RCC 7860 (cell line): ENCODE measurements around the gene NLGN1.

ENCODE experiments used
- DNase-seq: peaks from one replicate; pipeline ENCODE4 v3.0.0-alpha.2; 2015; ENCODE audit warnings: low spot score
- FAIRE-seq: peaks from 2 replicates; lab custom pipeline; 2012; peaks lifted over from hg19 to GRCh38; lab: Jason Lieb, UNC

Gene NLGN1

DNA sequence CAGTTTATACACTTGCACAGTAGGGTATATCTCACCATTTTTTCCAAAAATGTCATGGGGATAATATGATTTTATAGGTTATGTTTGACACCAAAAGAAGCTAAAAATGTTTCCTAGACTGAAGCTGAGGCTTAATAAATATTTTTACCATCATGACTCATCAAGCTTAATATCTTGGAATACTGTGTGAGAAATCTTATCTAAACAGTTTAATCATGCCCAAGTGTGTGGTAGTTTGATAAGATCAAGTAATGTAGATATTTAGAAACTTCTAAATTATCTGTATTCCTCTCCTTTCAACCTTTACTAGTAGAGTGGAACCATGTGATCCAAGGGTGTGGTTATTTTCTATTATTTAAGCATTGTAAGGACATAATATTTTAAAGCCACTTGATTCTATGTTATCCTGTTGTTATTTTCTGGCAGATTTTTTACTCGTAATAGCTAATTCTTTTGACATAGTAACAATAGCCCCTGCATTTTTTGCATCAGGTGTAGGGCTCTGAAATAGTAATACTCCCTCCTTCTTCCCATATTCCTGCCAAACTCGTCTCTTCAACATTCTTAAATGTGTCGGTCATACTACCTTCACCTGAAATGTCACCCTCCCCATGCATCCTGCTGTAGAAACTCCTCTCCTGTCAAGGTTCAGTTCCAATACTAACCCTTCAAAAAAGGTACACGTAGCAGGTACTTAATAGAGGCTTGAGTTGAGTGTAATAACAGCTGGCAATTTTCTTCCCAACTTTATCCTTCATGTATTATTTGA is 729.6 kb downstream of the NLGN1 start:
- no peak for DNase-seq
- no peak for FAIRE-seq

DNA sequence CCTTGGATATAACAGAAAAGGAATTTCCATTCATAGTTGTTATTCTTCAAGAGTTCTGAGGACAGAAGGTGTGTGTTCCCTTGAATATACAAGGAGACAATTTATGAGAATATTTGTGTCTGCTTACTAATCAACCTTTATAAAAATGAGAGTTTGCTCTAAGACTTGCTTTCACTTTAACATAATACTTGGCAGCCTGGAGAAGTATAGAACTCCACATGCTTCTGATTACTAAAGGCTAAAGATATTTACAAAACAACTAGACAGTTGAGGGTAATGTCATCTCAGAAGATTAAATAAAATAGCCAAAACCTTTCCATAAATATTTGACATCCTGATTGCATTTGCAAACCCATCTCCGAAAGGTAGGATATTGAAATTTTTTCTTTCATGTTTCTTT is 734.5 kb downstream of the NLGN1 start:
- no peak for DNase-seq
- no peak for FAIRE-seq

- FAIRE-seq (no peak), DNase-seq (no peak)
Measured at GRCh38 chr3:174132421-174133042, 735.0 kb downstream of the NLGN1 start.

DNA sequence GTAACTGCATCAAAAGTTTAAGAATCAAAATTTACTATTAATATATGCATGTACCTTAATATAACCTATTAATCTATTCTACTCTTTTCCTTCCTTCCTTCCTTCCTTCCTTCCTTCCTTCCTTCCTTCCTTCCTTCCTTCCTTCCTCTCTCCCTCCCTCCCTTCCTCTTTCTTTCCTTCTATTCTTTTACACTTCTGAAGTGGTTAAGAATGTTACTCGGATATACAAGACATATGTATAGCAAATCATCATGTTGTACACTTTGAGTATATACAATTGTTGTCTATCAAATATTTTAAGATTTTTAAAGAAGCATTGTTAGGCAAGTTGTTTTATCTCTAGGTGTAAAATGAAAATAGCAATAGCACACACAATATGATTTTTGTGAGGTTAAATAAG is 748.5 kb downstream of the NLGN1 start:
- DNase-seq (no peak), FAIRE-seq (no peak)

GRCh38 chr3:174147798-174148197 is 750.3 kb downstream of the NLGN1 start:
- no peak for FAIRE-seq
- no peak for DNase-seq

- FAIRE-seq, result no peak
- no peak for DNase-seq
Measured at GRCh38 chr3:174153871-174154270, 756.3 kb downstream of the NLGN1 start.

GRCh38 chr3:174156200-174156599 is 758.7 kb downstream of the NLGN1 start:
- FAIRE-seq, result no peak
- DNase-seq, result no peak

GRCh38 chr3:174158674-174159073 is 761.1 kb downstream of the NLGN1 start:
- FAIRE-seq (no peak), DNase-seq (no peak)

- no peak for DNase-seq
- no peak for FAIRE-seq
Measured at GRCh38 chr3:174159604-174160003, 762.1 kb downstream of the NLGN1 start.

DNA sequence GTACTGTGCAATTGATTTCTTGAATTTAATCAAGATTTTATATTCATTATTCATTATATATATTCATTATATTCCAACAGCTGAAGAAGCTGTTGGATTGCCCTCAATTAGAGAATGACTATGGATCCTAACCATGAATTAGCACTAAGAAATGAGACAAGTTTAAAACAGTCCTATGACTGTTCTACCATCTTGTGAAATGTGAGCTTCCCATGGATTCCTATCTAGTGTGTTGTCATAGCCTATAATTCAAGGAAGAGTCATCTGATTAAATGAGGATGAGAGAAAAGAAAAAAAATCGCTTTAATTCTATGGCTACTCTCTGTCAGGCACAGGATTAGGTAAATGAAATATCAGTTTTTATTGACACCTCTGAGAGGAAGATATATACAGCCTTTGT is 765.0 kb downstream of the NLGN1 start:
- FAIRE-seq, result no peak
- no peak for DNase-seq

- FAIRE-seq (no peak), DNase-seq (no peak)
Measured at GRCh38 chr3:174168026-174168425, 770.5 kb downstream of the NLGN1 start.

GRCh38 chr3:174168538-174169254 is 771.2 kb downstream of the NLGN1 start:
- FAIRE-seq, result no peak
- no peak for DNase-seq

- DNase-seq (no peak), FAIRE-seq (no peak)
Measured at GRCh38 chr3:174169736-174170135, 772.2 kb downstream of the NLGN1 start.

GRCh38 chr3:174170248-174170647 is 772.7 kb downstream of the NLGN1 start:
- no peak for FAIRE-seq
- DNase-seq, result no peak

GRCh38 chr3:174186377-174186989 is 788.9 kb downstream of the NLGN1 start:
- FAIRE-seq (no peak), DNase-seq (no peak)

DNA sequence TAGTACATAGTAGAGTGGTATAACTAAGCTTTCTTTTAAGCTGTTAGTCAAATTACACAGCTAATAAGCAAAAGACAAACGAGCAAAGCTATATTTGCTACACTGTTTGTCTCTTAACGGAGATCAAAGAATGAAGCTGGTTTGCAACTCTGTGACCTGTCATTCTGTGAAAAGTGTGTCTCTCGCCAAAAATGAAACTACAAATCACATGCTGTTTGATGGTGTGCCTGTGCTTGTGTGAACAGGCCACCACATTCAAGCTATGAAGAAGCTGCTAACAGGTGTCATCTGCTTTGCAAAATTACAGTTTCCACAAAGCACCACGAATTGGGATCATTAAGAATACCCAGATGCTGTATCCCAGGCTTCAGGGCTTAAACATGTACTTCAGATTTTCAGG is 793.8 kb downstream of the NLGN1 start:
- FAIRE-seq, result no peak
- no peak for DNase-seq

- DNase-seq, result no peak
- no peak for FAIRE-seq
Measured at GRCh38 chr3:174191895-174192294, 794.4 kb downstream of the NLGN1 start.

DNA sequence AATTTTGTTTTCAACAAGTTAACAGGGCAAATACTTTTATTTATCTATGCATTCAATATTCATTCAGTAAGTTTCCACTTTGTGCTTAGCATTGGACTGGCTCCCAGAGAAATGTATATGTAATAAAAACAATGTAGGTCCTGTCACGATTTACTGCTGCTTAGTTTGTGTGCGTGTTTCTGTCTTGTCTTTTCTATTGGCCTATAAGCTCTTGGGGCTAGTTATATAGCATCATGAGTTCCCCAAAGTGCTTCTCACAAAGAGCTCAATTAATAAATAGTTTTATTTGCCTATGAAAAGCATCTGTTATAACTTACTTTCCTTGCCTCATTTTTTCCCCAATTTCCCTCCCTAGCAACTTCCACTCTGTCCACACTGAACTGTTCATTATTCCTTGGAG is 794.9 kb downstream of the NLGN1 start:
- no peak for FAIRE-seq

DNA sequence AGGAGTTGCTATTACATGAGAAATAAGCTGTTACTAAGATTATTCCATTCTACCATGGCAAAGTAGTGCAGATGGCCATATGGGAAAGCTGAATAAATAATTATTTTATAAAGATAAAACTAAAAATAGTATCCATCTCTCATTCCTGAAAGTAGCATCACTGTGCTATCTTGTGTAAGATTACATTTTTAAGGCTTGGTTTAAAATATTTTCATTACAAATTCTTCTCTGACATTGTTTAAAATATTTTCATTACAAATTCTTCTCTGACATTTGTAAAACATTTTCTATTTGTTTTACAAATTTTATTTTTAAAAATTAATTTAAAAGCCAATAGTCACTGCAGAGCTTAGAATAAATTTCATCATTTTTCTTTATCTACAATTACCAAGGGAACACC is 796.1 kb downstream of the NLGN1 start:
- FAIRE-seq (no peak), DNase-seq (no peak)

More for the DNA sequence above, 794.9 kb downstream of the NLGN1 start:
- no peak for DNase-seq

GRCh38 chr3:174197416-174197815 is 799.9 kb downstream of the NLGN1 start:
- DNase-seq (no peak), FAIRE-seq (no peak)

DNA sequence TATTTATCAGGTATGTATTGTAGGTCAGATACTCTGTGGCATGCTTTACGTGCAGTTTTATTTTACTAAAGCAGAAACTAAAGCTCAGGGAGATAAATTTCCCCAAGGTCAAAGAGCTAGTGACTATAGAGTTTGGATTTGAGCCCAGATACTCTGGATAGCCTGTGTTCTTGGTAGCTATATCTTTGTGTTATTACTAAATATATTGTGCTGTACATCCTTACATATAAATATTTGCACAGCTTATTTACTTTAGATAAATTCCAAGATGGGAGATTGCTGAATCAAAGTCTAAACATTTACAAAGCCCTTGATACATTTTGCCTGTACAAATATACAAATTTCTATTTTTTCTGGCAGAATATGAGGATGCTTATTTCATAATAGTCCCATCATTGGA is 800.7 kb downstream of the NLGN1 start:
- DNase-seq, result no peak
- FAIRE-seq, result no peak

DNA sequence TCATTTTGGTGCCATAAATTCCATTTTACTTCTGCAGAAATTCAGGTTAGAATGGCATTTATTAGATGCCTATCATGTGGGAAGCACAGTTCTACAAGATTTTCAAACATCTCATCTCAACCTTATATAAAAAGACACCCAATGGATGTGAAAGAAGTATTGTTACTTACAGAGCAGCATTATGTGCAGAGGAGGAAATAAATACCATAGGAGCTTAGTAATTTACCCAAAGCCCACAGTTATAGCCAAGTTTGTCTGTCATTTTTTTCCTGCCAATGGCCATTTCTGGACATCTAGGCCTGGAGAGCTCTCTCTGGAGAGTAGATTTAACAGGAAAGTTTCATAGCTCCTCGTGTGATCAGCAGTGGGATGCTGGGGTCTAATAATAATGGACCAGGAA is 802.2 kb downstream of the NLGN1 start:
- no peak for FAIRE-seq
- no peak for DNase-seq
